Adrenal gland (tissue), 12 donors: Measurements from ENCODE around the gene CAMK1G. TPM values are rescaled to one million over a fixed set of nuclear protein-coding genes. Genes with fewer than 3 reads are reported as not detected.

ENCODE experiments used
- DNase-seq, 7 donors: peaks; one replicate each; pipeline ENCODE4 v3.0.0-alpha.2; 2019 to 2020
- H3K27ac ChIP-seq, 5 donors: fragments of 200-600 bp; sonication (generic) in 4 of 5; 1 replicate in 3 of 5; 2 replicates in 2 of 5; pipeline versions ENCODE4 v1.5.1 to v1.8.0; 2016 to 2020; ENCODE audit warnings: mild to moderate bottlenecking in 1 of 5
- H3K27me3 ChIP-seq: fragments of 200-600 bp; 2 replicates; pipeline ENCODE4 v1.8.0; 2021
- H3K36me3 ChIP-seq, 2 donors: fragments of 200-600 bp; replicated peaks in 1 of 2; 1 replicate in 1 of 2; 2 replicates in 1 of 2; pipeline versions ENCODE4 v1.5.1 to v1.8.0; 2018 to 2022
- H3K4me1 ChIP-seq, 2 donors: fragments of 200-600 bp; replicated peaks in 1 of 2; 1 replicate in 1 of 2; 2 replicates in 1 of 2; pipeline versions ENCODE4 v1.5.1 to v1.8.0; 2018 to 2021
- H3K4me3 ChIP-seq, 4 donors: fragments of 200-600 bp; sonication (generic) in 3 of 4; one replicate each; pipeline ENCODE4 v1.5.1; 2016 to 2018
- H3K9me3 ChIP-seq, 3 donors: fragments of 200-600 bp; sonication (generic) in 1 of 3; replicated peaks in 1 of 3; 1 replicate in 2 of 3; 2 replicates in 1 of 3; pipeline versions ENCODE4 v1.5.1 to v1.8.0; 2016 to 2021
- POLR2A ChIP-seq, 2 donors: fragments of 450-650 bp; IDR thresholded peaks; one replicate each; pipeline ENCODE4 v1.6.1; 2017; ENCODE audit warnings: antibody characterized with exemption in 2 of 2, mild to moderate bottlenecking in 2 of 2, moderate library complexity in 1 of 2
- WGBS, 4 donors: extraction: QIAGEN DNeasy Blood & Tissue Kit in 2 of 4; methylation state at CpG; one replicate each; pipeline versions ENCODE4 v1.1.5 to v1.1.7; 2013 to 2017; 5-methylcytosine and 5-hydroxymethylcytosine counted together
- intact Hi-C, 2 donors: fragments of 100-400 bp; cut with DNase I; formaldehyde crosslinking; loops; one replicate each; pipeline versions ENCODE4 v1.14.1 to v1.15.0; 2022 to 2023
- polyA plus RNA-seq, 3 donors: library from polyadenylated mRNA; stranded (reverse); fragments of 200-250 nt in 2 of 3; fragments of 350-450 nt in 1 of 3; fragmentation: Illumina TruSeq in 1 of 3; extraction: RNeasy Lipid Tissue Mini Kit (QIAGEN cat#74804) in 1 of 3; gene quantifications; one replicate each; pipeline ENCODE4 v1.2.3, GENCODE V29; 2013 to 2014
- total RNA-seq, 9 donors: library from RNA; depleted of rRNA in 4 of 9; stranded (reverse); fragments of >200 nt in 4 of 9; fragments of 120-200 nt in 1 of 9; fragmentation: NEBNext Ultra II Directional in 1 of 9; extraction: Animal tissue kit (Norgen Biotek cat#: 25700) in 1 of 9; gene quantifications; one replicate each; pipeline versions ENCODE4 v1.1.0 to v1.2.4, GENCODE V29; 2013 to 2023
- TF ChIP-seq, protein P1 (sequence below), 6 experiments: fragments of 450-650 bp in 4 of 6; fragments of 200-600 bp in 2 of 6; sonication (generic) in 1 of 6; IDR thresholded peaks; 1 replicate in 5 of 6; 2 replicates in 1 of 6; pipeline versions ENCODE4 v1.5.1 to v1.8.0; 2016 to 2021; ENCODE audit warnings: antibody characterized with exemption in 6 of 6, mild to moderate bottlenecking in 2 of 6, moderate library complexity in 1 of 6
- donor health status: healthy with polysubstance abuse.
- donor health status: Bipolar disorder and iron deficiency.
- donor health status: DM: yes; HTN: yes; CAD: no.
- donor health status: DM: no; HTN: no; CAD: no.
- donor health status: DM: no; HTN: no; CAD: no.
- donor health status: DM: yes; HTN: yes; CAD: no.

CAMK1G gene
- total and polyA plus RNA-seq, 12 donors = 0.57 to 8.4 (median 2.3) TPM

DNA sequence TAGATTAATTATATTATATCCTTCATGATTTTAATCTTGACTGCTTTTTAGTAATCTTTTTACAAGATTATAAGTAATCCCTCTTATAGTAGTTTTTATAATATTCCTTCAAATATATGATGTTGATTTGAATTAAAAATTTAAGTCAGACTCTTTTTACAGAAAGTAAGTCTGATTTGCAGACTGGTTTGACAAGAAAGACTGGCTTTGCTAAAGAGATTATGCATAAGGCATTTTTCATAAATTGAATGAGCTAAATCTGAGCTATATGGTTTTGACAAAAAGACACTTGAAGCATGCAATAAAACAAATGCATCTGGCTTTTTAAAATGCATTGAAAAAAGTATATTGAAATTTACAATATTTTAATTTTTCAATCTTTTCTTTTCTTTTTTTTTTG is 26.3 kb upstream of the CAMK1G start:
- intact Hi-C loops = no loop called here
- no peak overlapping the region for H3K4me3 ChIP-seq
- no peak for DNase-seq
- no peaks in the 10 kb centered on the region for H3K4me1 ChIP-seq
- H3K36me3 ChIP-seq = no peaks in the 10 kb centered on the region
- H3K27ac ChIP-seq = no peak overlapping the region
- H3K9me3 ChIP-seq = no peaks in the 10 kb centered on the region
- H3K27me3 ChIP-seq = no peaks in the 10 kb centered on the region
- TF ChIP-seq, protein P1, sequence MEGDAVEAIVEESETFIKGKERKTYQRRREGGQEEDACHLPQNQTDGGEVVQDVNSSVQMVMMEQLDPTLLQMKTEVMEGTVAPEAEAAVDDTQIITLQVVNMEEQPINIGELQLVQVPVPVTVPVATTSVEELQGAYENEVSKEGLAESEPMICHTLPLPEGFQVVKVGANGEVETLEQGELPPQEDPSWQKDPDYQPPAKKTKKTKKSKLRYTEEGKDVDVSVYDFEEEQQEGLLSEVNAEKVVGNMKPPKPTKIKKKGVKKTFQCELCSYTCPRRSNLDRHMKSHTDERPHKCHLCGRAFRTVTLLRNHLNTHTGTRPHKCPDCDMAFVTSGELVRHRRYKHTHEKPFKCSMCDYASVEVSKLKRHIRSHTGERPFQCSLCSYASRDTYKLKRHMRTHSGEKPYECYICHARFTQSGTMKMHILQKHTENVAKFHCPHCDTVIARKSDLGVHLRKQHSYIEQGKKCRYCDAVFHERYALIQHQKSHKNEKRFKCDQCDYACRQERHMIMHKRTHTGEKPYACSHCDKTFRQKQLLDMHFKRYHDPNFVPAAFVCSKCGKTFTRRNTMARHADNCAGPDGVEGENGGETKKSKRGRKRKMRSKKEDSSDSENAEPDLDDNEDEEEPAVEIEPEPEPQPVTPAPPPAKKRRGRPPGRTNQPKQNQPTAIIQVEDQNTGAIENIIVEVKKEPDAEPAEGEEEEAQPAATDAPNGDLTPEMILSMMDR (IDR thresholded peaks at IDR 0.05) = no peak
- no peak for TF ChIP-seq POLR2A (IDR thresholded peaks at IDR 0.05)

DNA sequence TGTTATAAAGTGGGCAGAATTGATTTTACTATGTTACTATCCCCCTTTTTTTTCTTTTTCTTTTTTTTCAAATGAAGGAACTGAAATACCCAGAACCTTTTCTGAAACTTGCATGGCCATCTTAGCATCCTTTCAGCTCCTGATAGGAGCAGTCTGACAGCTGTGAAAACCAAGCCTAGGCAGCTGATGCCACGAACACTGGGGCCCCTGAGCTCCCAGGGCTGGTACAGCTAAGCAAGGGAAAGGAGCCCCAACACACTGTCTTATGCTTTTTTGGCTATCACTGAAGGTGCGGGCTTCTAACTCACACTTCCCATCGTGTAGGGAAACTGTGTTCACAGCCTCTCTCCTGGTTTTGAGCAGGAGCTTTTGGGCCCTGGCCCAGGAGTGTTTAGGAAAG is 23.0 kb upstream of the CAMK1G start:
- H3K27ac ChIP-seq = no peak overlapping the region
- H3K9me3 ChIP-seq = no peaks in the 10 kb centered on the region
- DNase-seq = no peak
- intact Hi-C loops = no loop called here
- peaks cover 4% of the 10 kb centered on the region for H3K27me3 ChIP-seq
- TF ChIP-seq, protein P1 (IDR thresholded peaks at IDR 0.05) = no peak
- no peak for TF ChIP-seq POLR2A (IDR thresholded peaks at IDR 0.05)
- no peaks in the 10 kb centered on the region for H3K36me3 ChIP-seq
- H3K4me1 ChIP-seq = no peaks in the 10 kb centered on the region
- 81 to 90% (median 83%) methylated on average over 3 of the region's 3 CpGs for WGBS, 4 donors
- no peak overlapping the region for H3K4me3 ChIP-seq

DNA sequence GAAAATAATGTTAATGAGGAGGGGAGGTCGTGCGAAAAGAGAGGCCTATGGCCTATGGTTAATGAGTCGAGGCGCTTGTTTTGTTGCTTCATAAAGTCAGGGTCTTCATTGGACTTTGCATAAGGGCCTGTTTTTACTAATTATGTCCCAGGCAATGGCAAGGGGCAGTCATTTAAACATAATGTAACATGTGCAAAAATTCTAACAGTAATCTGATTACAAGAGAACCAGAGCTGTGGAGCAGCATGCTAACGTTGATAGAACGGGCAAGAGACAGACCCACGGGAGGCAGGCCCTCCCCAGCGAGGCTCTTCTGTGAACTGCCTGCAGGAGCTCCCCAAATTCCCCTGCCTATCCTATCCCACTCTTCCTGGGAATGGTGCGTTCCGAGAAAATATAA is 22.6 kb upstream of the CAMK1G start:
- H3K4me1 ChIP-seq = no peaks in the 10 kb centered on the region
- peaks cover 4% of the 10 kb centered on the region for H3K27me3 ChIP-seq
- no peak overlapping the region for H3K4me3 ChIP-seq
- TF ChIP-seq, protein P1 (IDR thresholded peaks at IDR 0.05) = no peak
- TF ChIP-seq POLR2A (IDR thresholded peaks at IDR 0.05) = no peak
- intact Hi-C loops = no loop called here
- no peak for DNase-seq
- H3K36me3 ChIP-seq = no peaks in the 10 kb centered on the region
- 86 to 88% (median 86%) methylated on average over 10 of the region's 10 CpGs for WGBS, 4 donors
- no peaks in the 10 kb centered on the region for H3K9me3 ChIP-seq
- H3K27ac ChIP-seq = no peak overlapping the region

DNA sequence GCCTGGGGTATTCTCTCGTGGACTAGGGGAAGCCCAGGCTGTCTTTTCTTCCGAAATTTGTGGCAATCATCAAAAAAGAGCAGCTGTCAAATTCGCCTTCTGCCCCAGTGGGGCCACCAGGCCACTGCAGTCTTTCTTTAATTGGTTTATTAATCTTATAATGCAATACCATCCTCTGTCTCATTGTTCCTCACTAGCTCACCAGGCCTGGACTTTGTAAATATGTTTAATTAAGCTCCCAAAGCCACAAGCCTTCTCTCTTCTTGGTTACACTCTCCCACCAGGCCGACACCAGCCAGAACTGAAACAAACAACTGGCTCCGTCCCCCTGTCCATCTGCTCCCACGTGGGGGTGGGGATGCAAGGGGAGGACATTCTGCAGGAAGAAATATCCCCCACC is 22.0 kb upstream of the CAMK1G start:
- no peak for DNase-seq
- no peak overlapping the region for H3K27ac ChIP-seq
- H3K36me3 ChIP-seq = no peaks in the 10 kb centered on the region
- 70 to 82% (median 77%) methylated on average over 6 of the region's 6 CpGs for WGBS, 4 donors
- intact Hi-C loops = no loop called here
- H3K4me3 ChIP-seq = no peak overlapping the region
- peaks cover 4% of the 10 kb centered on the region for H3K27me3 ChIP-seq
- no peaks in the 10 kb centered on the region for H3K4me1 ChIP-seq
- H3K9me3 ChIP-seq = no peaks in the 10 kb centered on the region
- no peak for TF ChIP-seq POLR2A (IDR thresholded peaks at IDR 0.05)
- TF ChIP-seq, protein P1 (IDR thresholded peaks at IDR 0.05) = no peak
